WTC11 (cell line): ENCODE results near the gene IQSEC1. TPM values are rescaled to one million over a fixed set of nuclear protein-coding genes. Genes with fewer than 3 reads are reported as not detected.

ENCODE experiments used
- ATAC-seq: fragments of 200-7000 bp; cut with Tn5 transposase; 2 replicates; pipeline ENCODE4 v1.10.0; 2021; ENCODE audit warnings: mild to moderate bottlenecking, moderate library complexity
- CTCF ChIA-PET: fragments of 300-600 bp; sonication (Branson Sonifier 250); formaldehyde crosslinking; loops from one replicate; lab custom pipeline; 2021; ENCODE audit warnings: antibody characterized with exemption; lab: Charles Lee
- POLR2A ChIA-PET: fragments of 350-600 bp; sonication (Branson Sonifier 250); formaldehyde crosslinking; loops from one replicate; lab custom pipeline; 2021; ENCODE audit warnings: antibody characterized with exemption; lab: Charles Lee
- DNase-seq: peaks from one replicate; pipeline ENCODE4 v3.0.0; 2021; ENCODE audit warnings: low spot score
- H3K27ac Mint-ChIP-seq: 2 replicates; pipeline ENCODE4 v1.8.0; 2021; ENCODE audit warnings: mixed read lengths
- H3K27me3 Mint-ChIP-seq: 2 replicates; pipeline ENCODE4 v1.8.0; 2021; ENCODE audit warnings: low read depth, mild to moderate bottlenecking, moderate library complexity, mixed read lengths
- H3K36me3 Mint-ChIP-seq: 2 replicates; pipeline ENCODE4 v1.8.0; 2021; ENCODE audit warnings: mixed read lengths
- H3K4me1 Mint-ChIP-seq: 2 replicates; pipeline ENCODE4 v1.8.0; 2022; ENCODE audit warnings: mixed read lengths
- H3K4me3 Mint-ChIP-seq: 2 replicates; pipeline ENCODE4 v1.8.0; 2021; ENCODE audit warnings: mild to moderate bottlenecking, moderate library complexity, mixed read lengths
- H3K9me3 Mint-ChIP-seq: 2 replicates; pipeline ENCODE4 v1.8.0; 2021; ENCODE audit warnings: mixed read lengths
- ATF6 ChIP-seq: sonication (generic); formaldehyde crosslinking; IDR thresholded peaks from 2 replicates; pipeline ENCODE4 v1.8.1; 2023; ENCODE audit warnings: mild to moderate bottlenecking, missing genetic modification reagents
- FOXP1 ChIP-seq: sonication (generic); formaldehyde crosslinking; IDR thresholded peaks from 2 replicates; pipeline ENCODE4 v1.8.0; 2022; ENCODE audit warnings: missing genetic modification reagents, mild to moderate bottlenecking, moderate library complexity, borderline replicate concordance
- GRHL2 ChIP-seq: fragments of 250-450 bp; sonication (Bioruptor Pico); IDR thresholded peaks from 2 replicates; pipeline ENCODE4 v1.8.0; 2022; ENCODE audit warnings: mild to moderate bottlenecking, moderate library complexity; ENCODE audit not compliant: insufficient replicate concordance, severe bottlenecking
- KAT7 ChIP-seq: sonication (generic); formaldehyde crosslinking; IDR thresholded peaks from 2 replicates; pipeline ENCODE4 v1.8.1; 2023; ENCODE audit warnings: missing genetic modification reagents, mild to moderate bottlenecking, borderline replicate concordance
- MYBL2 ChIP-seq: sonication (generic); formaldehyde crosslinking; IDR thresholded peaks from 2 replicates; pipeline ENCODE4 v1.8.1; 2023; ENCODE audit warnings: mild to moderate bottlenecking, moderate library complexity, missing genetic modification reagents
- NR1H2 ChIP-seq: sonication (generic); formaldehyde crosslinking; IDR thresholded peaks from 2 replicates; pipeline ENCODE4 v1.9.0; 2021; ENCODE audit warnings: mild to moderate bottlenecking, moderate library complexity, missing genetic modification reagents
- NR3C1 ChIP-seq: sonication (generic); formaldehyde crosslinking; conservative IDR thresholded peaks from 2 replicates; pipeline ENCODE4 v1.8.1; 2023; ENCODE audit warnings: low read depth, mild to moderate bottlenecking, missing genetic modification reagents
- RORB ChIP-seq: fragments of 250-450 bp; sonication (Bioruptor Pico); IDR thresholded peaks from 2 replicates; pipeline ENCODE4 v1.9.0; 2021; ENCODE audit warnings: mild to moderate bottlenecking
- SMAD4 ChIP-seq: sonication (generic); formaldehyde crosslinking; IDR thresholded peaks from 2 replicates; pipeline ENCODE4 v1.8.0; 2022; ENCODE audit warnings: mild to moderate bottlenecking, missing genetic modification reagents
- TCF7 ChIP-seq: sonication (generic); formaldehyde crosslinking; IDR thresholded peaks from 2 replicates; pipeline ENCODE4 v1.8.0; 2022; ENCODE audit warnings: mild to moderate bottlenecking, low read depth, missing genetic modification reagents, moderate library complexity
- ZMAT4 ChIP-seq: fragments of 250-450 bp; sonication (Bioruptor Pico); IDR thresholded peaks from 2 replicates; pipeline ENCODE4 v1.9.0; 2021; ENCODE audit warnings: mild to moderate bottlenecking
- ZNF416 ChIP-seq: fragments of 250-450 bp; sonication (Bioruptor Pico); IDR thresholded peaks from 2 replicates; pipeline ENCODE4 v1.9.0; 2021; ENCODE audit warnings: mild to moderate bottlenecking, inconsistent platforms
- ZNF671 ChIP-seq: fragments of 250-450 bp; sonication (Bioruptor Pico); IDR thresholded peaks from 2 replicates; pipeline ENCODE4 v1.8.0; 2021; ENCODE audit warnings: mild to moderate bottlenecking
- total RNA-seq: library from RNA; stranded (reverse); gene quantifications from 3 replicates; pipeline ENCODE4 v1.2.3, GENCODE V29; 2021
- TF ChIP-seq, protein P1 (sequence below): sonication (generic); formaldehyde crosslinking; IDR thresholded peaks from 2 replicates; pipeline ENCODE4 v1.8.0; 2023; ENCODE audit warnings: mild to moderate bottlenecking, missing genetic modification reagents
- TF ChIP-seq, protein P2 (sequence below): fragments of 250-450 bp; sonication (Bioruptor Pico); IDR thresholded peaks from 2 replicates; pipeline ENCODE4 v1.9.0; 2021; ENCODE audit warnings: moderate library complexity, mild to moderate bottlenecking, inconsistent platforms, borderline replicate concordance
- TF ChIP-seq, protein P3 (sequence below): fragments of 250-450 bp; sonication (Bioruptor Pico); conservative IDR thresholded peaks from 2 replicates; pipeline ENCODE4 v1.9.0; 2021; ENCODE audit warnings: mild to moderate bottlenecking
- TF ChIP-seq, protein P4 (sequence below): fragments of 250-450 bp; sonication (Bioruptor Pico); IDR thresholded peaks from 2 replicates; pipeline ENCODE4 v1.9.0; 2021; ENCODE audit warnings: mild to moderate bottlenecking

IQSEC1 gene
- total RNA-seq, 1 experiment from 2014 or later = 35.0 TPM

GRCh38 chr3:12960497-12960896 is 112.7 kb downstream of the IQSEC1 start:
- H3K27ac Mint-ChIP-seq = peak overlapping the region; percentile 62; the same call in 1 of the 2 replicates
- POLR2A ChIA-PET = interaction anchor here (0.6 kb wide), 1 partner anchor 33 kb away, joined by 3 read pairs; no protein-coding TSS in a partner anchor

GRCh38 chr3:12959838-12960378 is 113.3 kb downstream of the IQSEC1 start:
- peak; percentile 66 for ATAC-seq
- TF ChIP-seq ATF6 (CRISPR knock-in tag) = no peak
- no peak for TF ChIP-seq ZNF671
- TF ChIP-seq, protein P1, sequence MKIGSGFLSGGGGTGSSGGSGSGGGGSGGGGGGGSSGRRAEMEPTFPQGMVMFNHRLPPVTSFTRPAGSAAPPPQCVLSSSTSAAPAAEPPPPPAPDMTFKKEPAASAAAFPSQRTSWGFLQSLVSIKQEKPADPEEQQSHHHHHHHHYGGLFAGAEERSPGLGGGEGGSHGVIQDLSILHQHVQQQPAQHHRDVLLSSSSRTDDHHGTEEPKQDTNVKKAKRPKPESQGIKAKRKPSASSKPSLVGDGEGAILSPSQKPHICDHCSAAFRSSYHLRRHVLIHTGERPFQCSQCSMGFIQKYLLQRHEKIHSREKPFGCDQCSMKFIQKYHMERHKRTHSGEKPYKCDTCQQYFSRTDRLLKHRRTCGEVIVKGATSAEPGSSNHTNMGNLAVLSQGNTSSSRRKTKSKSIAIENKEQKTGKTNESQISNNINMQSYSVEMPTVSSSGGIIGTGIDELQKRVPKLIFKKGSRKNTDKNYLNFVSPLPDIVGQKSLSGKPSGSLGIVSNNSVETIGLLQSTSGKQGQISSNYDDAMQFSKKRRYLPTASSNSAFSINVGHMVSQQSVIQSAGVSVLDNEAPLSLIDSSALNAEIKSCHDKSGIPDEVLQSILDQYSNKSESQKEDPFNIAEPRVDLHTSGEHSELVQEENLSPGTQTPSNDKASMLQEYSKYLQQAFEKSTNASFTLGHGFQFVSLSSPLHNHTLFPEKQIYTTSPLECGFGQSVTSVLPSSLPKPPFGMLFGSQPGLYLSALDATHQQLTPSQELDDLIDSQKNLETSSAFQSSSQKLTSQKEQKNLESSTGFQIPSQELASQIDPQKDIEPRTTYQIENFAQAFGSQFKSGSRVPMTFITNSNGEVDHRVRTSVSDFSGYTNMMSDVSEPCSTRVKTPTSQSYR = no peak
- no peak for TF ChIP-seq RORB (CRISPR knock-in tag)
- no peak for TF ChIP-seq FOXP1 (CRISPR knock-in tag)
- TF ChIP-seq, protein P2, sequence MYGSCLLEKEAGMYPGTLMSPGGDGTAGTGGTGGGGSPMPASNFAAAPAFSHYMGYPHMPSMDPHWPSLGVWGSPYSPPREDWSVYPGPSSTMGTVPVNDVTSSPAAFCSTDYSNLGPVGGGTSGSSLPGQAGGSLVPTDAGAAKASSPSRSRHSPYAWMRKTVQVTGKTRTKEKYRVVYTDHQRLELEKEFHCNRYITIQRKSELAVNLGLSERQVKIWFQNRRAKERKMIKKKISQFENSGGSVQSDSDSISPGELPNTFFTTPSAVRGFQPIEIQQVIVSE = no peak
- no peak for TF ChIP-seq TCF7 (CRISPR knock-in tag)
- no peak for TF ChIP-seq SMAD4
- Mint-ChIP-seq H3K9me3 (no peaks in the 10 kb centered on the region), H3K27ac (0 out of 2 replicates have a peak overlapping the region, but pooled peaks have one; percentile 22), H3K27me3 (no peaks in the 10 kb centered on the region), H3K4me1 (peaks cover 23% of the 10 kb centered on the region), H3K36me3 (no peaks in the 10 kb centered on the region), H3K4me3 (no peak overlapping the region)
- CTCF ChIA-PET = interaction anchor here (1.1 to 4.0 kb wide), 6 partner anchors 12 to 132 kb away, joined by 3 to 14 read pairs (median 5); no protein-coding TSS in a partner anchor
- POLR2A ChIA-PET = interaction anchor here (0.6 kb wide), 1 partner anchor 33 kb away, joined by 3 read pairs; no protein-coding TSS in a partner anchor
- DNase-seq = no peak

More at GRCh38 chr3:12960497-12960896, 112.7 kb downstream of the IQSEC1 start:
- no peaks in the 10 kb centered on the region for H3K27me3 Mint-ChIP-seq
- H3K36me3 Mint-ChIP-seq = no peaks in the 10 kb centered on the region
- no peaks in the 10 kb centered on the region for H3K9me3 Mint-ChIP-seq
- no peak overlapping the region for H3K4me3 Mint-ChIP-seq
- peaks cover 29% of the 10 kb centered on the region for H3K4me1 Mint-ChIP-seq
- DNase-seq (no peak), ATAC-seq (no peak)
- TF ChIP-seq ZMAT4 (CRISPR knock-in tag) (no peak), KAT7 (no peak), ZNF416 (no peak), NR1H2 (CRISPR knock-in tag) (no peak), MYBL2 (no peak), GRHL2 (CRISPR knock-in tag) (no peak), NR3C1 (CRISPR knock-in tag) (no peak), SMAD4 (no peak)
- TF ChIP-seq, protein P3, sequence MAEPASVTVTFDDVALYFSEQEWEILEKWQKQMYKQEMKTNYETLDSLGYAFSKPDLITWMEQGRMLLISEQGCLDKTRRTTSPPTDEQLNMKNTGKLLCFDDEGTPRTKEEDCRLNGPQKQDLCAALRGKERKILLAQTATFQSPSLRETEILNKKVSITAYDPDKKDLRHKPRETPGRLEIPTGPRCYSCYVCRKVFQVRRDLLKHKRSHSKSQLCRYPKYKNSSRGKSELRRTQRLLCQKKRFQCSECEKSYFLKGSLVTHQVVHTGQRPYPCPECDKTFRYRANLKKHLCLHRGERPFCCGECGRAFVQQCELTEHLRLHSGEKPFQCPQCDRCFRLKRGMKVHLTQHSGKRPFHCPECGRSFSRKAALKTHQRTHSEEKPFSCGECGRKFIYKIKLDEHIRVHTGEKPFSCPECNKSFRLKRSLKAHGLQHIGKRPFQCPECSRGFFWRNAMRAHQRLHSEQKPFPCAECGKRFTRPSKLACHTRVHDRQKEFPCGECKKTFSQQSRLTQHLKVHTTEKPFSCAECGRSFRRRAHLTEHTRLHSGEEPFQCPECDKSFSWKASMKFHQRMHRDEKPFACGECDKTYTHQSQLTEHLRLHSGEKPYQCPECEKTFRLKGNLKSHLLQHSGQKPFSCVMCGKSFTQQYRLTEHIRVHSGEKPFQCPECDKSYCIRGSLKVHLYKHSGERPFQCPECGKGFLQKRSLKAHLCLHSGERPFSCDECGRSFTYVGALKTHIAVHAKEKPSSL = no peak
- TF ChIP-seq, protein P4, sequence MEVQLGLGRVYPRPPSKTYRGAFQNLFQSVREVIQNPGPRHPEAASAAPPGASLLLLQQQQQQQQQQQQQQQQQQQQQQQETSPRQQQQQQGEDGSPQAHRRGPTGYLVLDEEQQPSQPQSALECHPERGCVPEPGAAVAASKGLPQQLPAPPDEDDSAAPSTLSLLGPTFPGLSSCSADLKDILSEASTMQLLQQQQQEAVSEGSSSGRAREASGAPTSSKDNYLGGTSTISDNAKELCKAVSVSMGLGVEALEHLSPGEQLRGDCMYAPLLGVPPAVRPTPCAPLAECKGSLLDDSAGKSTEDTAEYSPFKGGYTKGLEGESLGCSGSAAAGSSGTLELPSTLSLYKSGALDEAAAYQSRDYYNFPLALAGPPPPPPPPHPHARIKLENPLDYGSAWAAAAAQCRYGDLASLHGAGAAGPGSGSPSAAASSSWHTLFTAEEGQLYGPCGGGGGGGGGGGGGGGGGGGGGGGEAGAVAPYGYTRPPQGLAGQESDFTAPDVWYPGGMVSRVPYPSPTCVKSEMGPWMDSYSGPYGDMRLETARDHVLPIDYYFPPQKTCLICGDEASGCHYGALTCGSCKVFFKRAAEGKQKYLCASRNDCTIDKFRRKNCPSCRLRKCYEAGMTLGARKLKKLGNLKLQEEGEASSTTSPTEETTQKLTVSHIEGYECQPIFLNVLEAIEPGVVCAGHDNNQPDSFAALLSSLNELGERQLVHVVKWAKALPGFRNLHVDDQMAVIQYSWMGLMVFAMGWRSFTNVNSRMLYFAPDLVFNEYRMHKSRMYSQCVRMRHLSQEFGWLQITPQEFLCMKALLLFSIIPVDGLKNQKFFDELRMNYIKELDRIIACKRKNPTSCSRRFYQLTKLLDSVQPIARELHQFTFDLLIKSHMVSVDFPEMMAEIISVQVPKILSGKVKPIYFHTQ (CRISPR knock-in tag) = no peak
- CTCF ChIA-PET = interaction anchor here (1.1 to 4.0 kb wide), 6 partner anchors 13 to 131 kb away, joined by 3 to 14 read pairs (median 5); no protein-coding TSS in a partner anchor
